Hematopoietic multipotent progenitor cell treated with erythropoietin and hydrocortisone succinate and interleukin-3 and kit ligand, for 6 days (in vitro differentiated cells): ENCODE results near the gene MRPL20.

Source experiments
- DNase-seq: peaks from one replicate; pipeline ENCODE4 v3.0.0-alpha.2; 2015

MRPL20 gene

GRCh38 chr1:1359664-1360468 lies 47.2 kb downstream of the MRPL20 start:
- no peak for DNase-seq

- DNase-seq: no peak
Measured at GRCh38 chr1:1359308-1359663, 47.8 kb downstream of the MRPL20 start.

- no peak for DNase-seq
Measured at GRCh38 chr1:1358433-1359271, 48.4 kb downstream of the MRPL20 start, which contains the start of gene MXRA8. Gene MXRA8, minus strand, starts transcription at chr1:1358555. Its CDS starts 51 bp downstream, at chr1:1358504.

- no peak for DNase-seq
Measured at GRCh38 chr1:1357871-1358432, 49.1 kb downstream of the MRPL20 start.

- no peak for DNase-seq
Measured at GRCh38 chr1:1356796-1357401, 50.2 kb downstream of the MRPL20 start.

GRCh38 chr1:1356166-1356795 lies 50.8 kb downstream of the MRPL20 start:
- DNase-seq: no peak

- peak; percentile 43 for DNase-seq
Measured at GRCh38 chr1:1355416-1355815, 51.7 kb downstream of the MRPL20 start.

- DNase-seq: no peak
Measured at GRCh38 chr1:1354271-1355247, 52.5 kb downstream of the MRPL20 start.

- DNase-seq: no peak
Measured at GRCh38 chr1:1353389-1354151, 53.5 kb downstream of the MRPL20 start.

- no peak for DNase-seq
Measured at GRCh38 chr1:1352786-1353388, 54.2 kb downstream of the MRPL20 start.
